ENCODE data around the gene NEK6. TPM values are rescaled to one million over a fixed set of nuclear protein-coding genes. Genes with fewer than 3 reads are reported as not detected.

Gene NEK6
- total RNA-seq, 1 donor from 2014 or later = 8.7 TPM

- intact Hi-C loops (cut with micrococcal nuclease) = no loop called here
- DNase-seq = no peak
- Histone ChIP-seq H3K4me1 (peaks cover 42% of the 10 kb centered on the region), H3K36me3 (no peaks in the 10 kb centered on the region), H3K27ac (replicated peaks) (peak overlapping the region; percentile 56), H3K4me3 (no peak overlapping the region), H3K9me3 (replicated peaks) (no peaks in the 10 kb centered on the region), H3K27me3 (ENCODE audit: low read depth) (no peaks in the 10 kb centered on the region)
- TF ChIP-seq CTCF (IDR thresholded peaks at IDR 0.05; ENCODE audit: borderline replicate concordance) = no peak
These were observed 41.8 kb upstream of the NEK6 start for GRCh38 chr9:124215956-124216355.

DNA sequence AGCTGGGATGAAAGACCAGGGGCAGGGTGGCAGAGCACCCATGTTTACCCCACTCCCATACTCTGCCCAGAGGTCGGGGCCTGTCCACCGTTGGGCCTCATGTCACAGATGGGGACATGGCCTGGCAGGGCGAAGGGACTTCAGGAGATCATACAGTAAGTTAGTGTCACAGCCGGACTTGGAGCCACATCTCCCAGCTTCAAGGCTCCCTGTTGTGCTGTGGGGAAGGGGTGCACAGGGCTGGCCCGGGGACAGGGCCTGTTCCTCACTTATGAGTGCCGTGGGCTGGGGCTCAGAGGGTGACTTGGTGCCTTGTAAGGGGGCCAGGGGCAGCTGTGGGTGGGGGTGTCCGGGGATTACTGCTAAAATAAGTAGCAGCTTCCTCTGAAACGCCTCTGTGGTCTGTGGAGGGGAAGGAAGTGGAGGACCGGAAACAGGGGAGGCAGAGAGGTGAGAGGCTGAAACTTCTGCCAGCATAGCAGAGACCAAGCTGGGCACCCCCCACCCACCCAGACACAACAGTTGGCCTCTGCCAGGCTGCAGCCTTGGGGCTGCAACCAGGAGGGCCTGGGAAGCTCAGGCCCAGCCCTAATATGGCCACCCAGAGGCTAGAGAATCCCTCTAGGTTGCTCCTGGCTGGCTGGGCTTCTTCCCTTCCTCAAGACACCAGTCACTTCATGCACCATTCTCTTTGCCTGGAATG is 41.1 kb upstream of the NEK6 start:
- no peaks in the 10 kb centered on the region for H3K27me3 ChIP-seq (ENCODE audit: low read depth)
- DNase-seq = peak; percentile 46
- intact Hi-C loops (cut with micrococcal nuclease) = no loop called here
- H3K27ac ChIP-seq (replicated peaks) = peak overlapping the region; percentile 56
- H3K4me3 ChIP-seq = no peak overlapping the region
- H3K9me3 ChIP-seq (replicated peaks) = no peaks in the 10 kb centered on the region
- peaks cover 49% of the 10 kb centered on the region for H3K4me1 ChIP-seq
- H3K36me3 ChIP-seq = no peaks in the 10 kb centered on the region
- TF ChIP-seq CTCF (IDR thresholded peaks at IDR 0.05; ENCODE audit: borderline replicate concordance) = no peak

DNA sequence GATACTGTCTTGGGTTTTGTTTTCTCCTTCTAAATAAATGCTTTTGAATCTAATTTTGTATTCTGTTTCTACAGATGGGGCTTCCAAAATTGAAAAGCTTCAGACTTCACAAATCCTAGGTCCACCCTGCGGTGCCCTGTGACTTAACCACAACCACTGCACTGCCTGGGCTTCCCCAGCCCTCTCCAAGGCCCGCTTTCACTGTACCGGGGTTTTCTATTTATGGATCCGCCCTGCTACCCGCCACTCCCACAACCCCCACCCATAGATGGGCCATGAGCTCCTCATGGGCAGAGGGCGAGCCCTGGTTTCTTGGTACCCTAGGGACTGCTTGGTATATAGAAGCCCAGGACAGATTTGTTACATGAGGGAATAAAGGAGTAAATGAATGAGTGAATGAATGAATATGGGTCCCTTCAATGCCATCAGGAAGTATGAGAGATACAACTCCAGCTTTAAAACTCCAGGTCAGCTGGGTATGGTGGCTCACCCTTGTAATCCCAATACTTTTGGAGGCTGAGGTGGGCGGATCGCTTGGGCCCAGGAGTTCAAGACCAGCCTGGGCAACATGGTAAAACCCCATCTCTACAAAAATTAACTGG is 39.8 kb upstream of the NEK6 start:
- no peak for TF ChIP-seq CTCF (IDR thresholded peaks at IDR 0.05; ENCODE audit: borderline replicate concordance)
- intact Hi-C loops (cut with micrococcal nuclease) = no loop called here
- Histone ChIP-seq H3K9me3 (replicated peaks) (no peaks in the 10 kb centered on the region), H3K27me3 (ENCODE audit: low read depth) (no peaks in the 10 kb centered on the region), H3K27ac (replicated peaks) (peak overlapping the region; percentile 54), H3K4me3 (no peak overlapping the region), H3K36me3 (no peaks in the 10 kb centered on the region), H3K4me1 (peaks cover 54% of the 10 kb centered on the region)
- DNase-seq = no peak

GRCh38 chr9:124218438-124218982 is 39.2 kb upstream of the NEK6 start:
- intact Hi-C loops (cut with micrococcal nuclease) = no loop called here
- no peaks in the 10 kb centered on the region for H3K27me3 ChIP-seq (ENCODE audit: low read depth)
- H3K4me1 ChIP-seq = peaks cover 57% of the 10 kb centered on the region
- no peaks in the 10 kb centered on the region for H3K9me3 ChIP-seq (replicated peaks)
- no peak for TF ChIP-seq CTCF (IDR thresholded peaks at IDR 0.05; ENCODE audit: borderline replicate concordance)
- DNase-seq = no peak
- no peaks in the 10 kb centered on the region for H3K36me3 ChIP-seq
- H3K4me3 ChIP-seq = no peak overlapping the region
- peak overlapping the region; percentile 54 for H3K27ac ChIP-seq (replicated peaks)

GRCh38 chr9:124218987-124219461 is 38.7 kb upstream of the NEK6 start:
- TF ChIP-seq CTCF (IDR thresholded peaks at IDR 0.05; ENCODE audit: borderline replicate concordance) = no peak
- no peaks in the 10 kb centered on the region for H3K9me3 ChIP-seq (replicated peaks)
- no peaks in the 10 kb centered on the region for H3K36me3 ChIP-seq
- DNase-seq = no peak
- peaks cover 57% of the 10 kb centered on the region for H3K4me1 ChIP-seq
- no peak overlapping the region for H3K4me3 ChIP-seq
- intact Hi-C loops (cut with micrococcal nuclease) = no loop called here
- H3K27ac ChIP-seq (replicated peaks) = peak overlapping the region; percentile 54
- H3K27me3 ChIP-seq (ENCODE audit: low read depth) = no peaks in the 10 kb centered on the region
